Heart right ventricle (tissue), 16 donors: ENCODE results near the gene GRAP2. TPM values are rescaled to one million over a fixed set of nuclear protein-coding genes. Genes with fewer than 3 reads are reported as not detected.

ENCODE experiments used
- ATAC-seq, 8 donors: fragments of 200-7000 bp; cut with Tn5 transposase; one replicate each; pipeline ENCODE4 v1.9.1; 2020; ENCODE audit warnings: mild to moderate bottlenecking in 8 of 8, moderate library complexity in 8 of 8, moderate number of reproducible peaks in 1 of 8
- DNase-seq, 2 donors: peaks; one replicate each; pipeline ENCODE4 v3.0.0-alpha.2; 2020
- H3K27ac ChIP-seq, 10 donors: fragments of 200-600 bp; sonication (generic) in 2 of 10; one replicate each; pipeline versions ENCODE4 v1.5.0 to v1.8.0; 2020 to 2022; ENCODE audit warnings: mild to moderate bottlenecking in 3 of 10
- H3K27me3 ChIP-seq, 7 donors: fragments of 200-600 bp; one replicate each; pipeline ENCODE4 v1.8.0; 2021 to 2022; ENCODE audit warnings: mild to moderate bottlenecking in 2 of 7
- H3K36me3 ChIP-seq, 9 donors: fragments of 200-600 bp; sonication (generic) in 1 of 9; one replicate each; pipeline versions ENCODE4 v1.5.0 to v1.8.0; 2020 to 2022; ENCODE audit warnings: mild to moderate bottlenecking in 2 of 9
- H3K4me1 ChIP-seq, 9 donors: fragments of 200-600 bp; sonication (generic) in 1 of 9; one replicate each; pipeline versions ENCODE4 v1.5.0 to v1.8.0; 2020 to 2022; ENCODE audit warnings: mild to moderate bottlenecking in 4 of 9
- H3K4me3 ChIP-seq, 10 donors: fragments of 200-600 bp; sonication (generic) in 2 of 10; one replicate each; pipeline versions ENCODE4 v1.5.0 to v1.8.0; 2020 to 2022; ENCODE audit warnings: mild to moderate bottlenecking in 7 of 10, moderate library complexity in 2 of 10
- H3K9me3 ChIP-seq, 11 donors: fragments of 200-600 bp in 10 of 11; sonication (generic) in 2 of 11; one replicate each; pipeline versions ENCODE4 v1.5.0 to v1.8.0; 2013 to 2022; ENCODE audit warnings: mild to moderate bottlenecking in 2 of 11, control low read depth in 1 of 11, moderate library complexity in 1 of 11
- CTCF ChIP-seq, 9 donors: fragments of 200-600 bp; sonication (generic) in 2 of 9; IDR thresholded peaks; one replicate each; pipeline versions ENCODE4 v1.5.0 to v1.8.0; 2021 to 2022; ENCODE audit warnings: antibody characterized with exemption in 9 of 9, mild to moderate bottlenecking in 5 of 9, moderate library complexity in 1 of 9
- WGBS, 2 donors: extraction: QIAGEN DNeasy Blood & Tissue Kit; methylation state at CpG; one replicate each; pipeline ENCODE4 v1.1.7; 2013; ENCODE audit warnings: inconsistent platforms in 1 of 2; 5-methylcytosine and 5-hydroxymethylcytosine counted together
- intact Hi-C, 10 donors: fragments of 100-400 bp; cut with DNase I; formaldehyde crosslinking; loops; one replicate each; pipeline versions ENCODE4 v1.11.1 to v1.14.2; 2022
- polyA plus RNA-seq, 2 donors: library from polyadenylated mRNA; stranded (reverse); fragments of 200-250 nt; gene quantifications; one replicate each; pipeline ENCODE4 v1.2.3, GENCODE V29; 2013
- total RNA-seq, 10 donors: library from RNA; stranded (reverse); fragmentation: NEBNext Ultra II Directional in 3 of 10; extraction: Animal tissue kit (Norgen Biotek cat#: 25700) in 3 of 10; gene quantifications; one replicate each; pipeline versions ENCODE4 v1.2.1 to v1.2.4, GENCODE V29; 2021 to 2023
- donor health status: Arrhythmogenic right ventricular cardiomyopathy.
- donor health status: ischemic (EF 13 %, LVEDD 7.1; RV severe dilation, severe dysfunction).
- donor health status: healthy with polysubstance abuse.
- donor health status: DM: no; HTN: yes; CAD: no.
- donor health status: DM: no; HTN: no; CAD: no.
- donor health status: ischemic (EF 25% LVEDD 6.9; RV normal size, moderate dysfunction).
- donor health status: ischemic (EF 25% LVEDD 5.7; RV mildly dilated, moderate dysfunction).
- donor health status: healthy.
- donor health status: DM: yes; HTN: yes; CAD: no.
- donor health status: Ischemic cardiomyopathy.
- donor health status: ischemic (EF 35%, LVEDD 5.7; RV mildly dilated, moderate dysfunction).
- donor health status: nonischemic (EF 11% LVEDD 7.7; RV severe dilation, severe dysfunction).
- donor health status: DM: yes; HTN: yes; CAD: no.
- donor health status: PGD.
- donor health status: ischemic (EF 29% LVEDD 5.4; RV normal size, mild dysfunction).
- donor health status: nonischemic (EF 23%, LVEDD 6.1; RV moderate dilation, normal function).

The GRAP2 gene
- total and polyA plus RNA-seq, 12 donors = 0.19 to 5.6 (median 0.60) TPM

- peaks cover 0 to 31% (median 0%) of the 10 kb centered on the region in 9 donors for H3K4me1 ChIP-seq
- no peak overlapping the region for H3K27ac ChIP-seq
- H3K27me3 ChIP-seq = peaks cover 0 to 32% (median 0%) of the 10 kb centered on the region in 7 donors
- 76 to 77% methylated on average over 1 of the region's 1 CpG for WGBS, 2 donors
- DNase-seq = no peak
- H3K9me3 ChIP-seq = no peaks in the 10 kb centered on the region
- no peak for ATAC-seq
- no peaks in the 10 kb centered on the region for H3K36me3 ChIP-seq
- TF ChIP-seq CTCF (IDR thresholded peaks at IDR 0.05) = no peak
- intact Hi-C loops = no loop called here
- no peak overlapping the region for H3K4me3 ChIP-seq
These were observed 5.2 kb upstream of the GRAP2 start for GRCh38 chr22:39895682-39896081.

GRCh38 chr22:39896313-39896996 lies 4.4 kb upstream of the GRAP2 start:
- Histone ChIP-seq H3K4me3 (no peak overlapping the region), H3K36me3 (no peaks in the 10 kb centered on the region), H3K27ac (no peak overlapping the region), H3K4me1 (peaks cover 0 to 32% (median 0%) of the 10 kb centered on the region in 9 donors), H3K9me3 (no peaks in the 10 kb centered on the region), H3K27me3 (peaks cover 0 to 35% (median 0%) of the 10 kb centered on the region in 7 donors)
- no peak for ATAC-seq
- WGBS, 2 donors = 82 to 88% methylated on average over 6 of the region's 6 CpGs
- intact Hi-C loops = no loop called here
- DNase-seq = no peak
- no peak for TF ChIP-seq CTCF (IDR thresholded peaks at IDR 0.05)

- WGBS, 2 donors = 84 to 88% methylated on average over 3 of the region's 3 CpGs
- no peak for DNase-seq
- Histone ChIP-seq H3K4me3 (no peak overlapping the region), H3K36me3 (no peaks in the 10 kb centered on the region), H3K27me3 (peaks cover 0 to 29% (median 0%) of the 10 kb centered on the region in 7 donors), H3K27ac (no peak overlapping the region), H3K9me3 (no peaks in the 10 kb centered on the region), H3K4me1 (peaks cover 0 to 25% (median 0%) of the 10 kb centered on the region in 9 donors)
- intact Hi-C loops = no loop called here
- TF ChIP-seq CTCF (IDR thresholded peaks at IDR 0.05) = no peak
- no peak for ATAC-seq
These were observed 3.0 kb upstream of the GRAP2 start for GRCh38 chr22:39897841-39898240.

GRCh38 chr22:39898997-39899396 lies 1.9 kb upstream of the GRAP2 start:
- WGBS, 2 donors = 45 to 46% methylated on average over 2 of the region's 2 CpGs
- Histone ChIP-seq H3K4me3 (no peak overlapping the region), H3K27me3 (peaks cover 0 to 29% (median 0%) of the 10 kb centered on the region in 7 donors), H3K4me1 (peaks cover 0 to 25% (median 0%) of the 10 kb centered on the region in 9 donors), H3K9me3 (no peaks in the 10 kb centered on the region), H3K27ac (no peak overlapping the region), H3K36me3 (no peaks in the 10 kb centered on the region)
- DNase-seq = no peak
- TF ChIP-seq CTCF (IDR thresholded peaks at IDR 0.05) = no peak
- ATAC-seq = peak in 6 of 8 donors; percentile 46 to 87 (median 68)
- intact Hi-C loops = no loop called here
